ENCODE measurements around the gene SLC66A2. TPM values are rescaled to one million over a fixed set of nuclear protein-coding genes. Genes with fewer than 3 reads are reported as not detected.

The SLC66A2 gene
- total RNA-seq, 2 donors from 2014 or later: 74.9 to 88.0 TPM

GRCh38 chr18:79941473-79942119, 9.9 kb downstream of the SLC66A2 start:
- no peak for TF ChIP-seq CTCF (IDR thresholded peaks at IDR 0.05)
- peaks cover 28% of the 10 kb centered on the region for H3K4me1 ChIP-seq
- peak overlapping the region in 1 of 2 donors; percentile 59 for H3K9ac ChIP-seq (ENCODE audit: low read depth in 2 of 2, low read length in 2 of 2)

DNA sequence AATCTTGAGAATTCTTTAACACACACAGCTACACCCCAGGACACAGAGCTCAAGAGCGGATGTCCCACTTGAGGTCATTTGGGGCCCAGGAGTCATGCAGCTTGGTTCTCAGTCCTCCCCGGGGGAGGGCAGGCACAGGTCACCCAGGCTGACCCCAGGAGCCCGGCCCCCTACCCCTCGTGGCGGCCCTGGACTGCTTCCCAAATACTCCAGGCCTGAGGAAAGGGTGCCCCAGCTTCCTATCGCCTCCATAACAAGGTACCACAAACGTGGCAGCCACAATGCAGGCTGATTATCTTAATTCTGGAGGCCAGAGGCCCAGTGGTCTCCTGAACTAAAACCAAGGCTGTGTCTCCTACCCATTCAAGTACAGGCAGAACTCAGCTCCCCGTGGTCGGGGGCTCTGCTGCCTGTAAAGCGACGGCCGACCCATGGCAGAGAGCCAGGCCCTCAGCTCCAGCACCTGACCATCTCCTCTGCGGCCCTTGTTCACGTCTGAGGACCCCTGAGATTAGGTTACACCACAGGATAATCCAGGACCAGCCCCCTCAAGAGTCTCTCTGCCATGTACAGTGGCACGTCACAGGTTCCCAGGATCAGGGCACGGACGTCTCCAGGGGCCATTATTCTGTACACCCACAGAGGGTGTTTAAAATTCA, 10.5 kb downstream of the SLC66A2 start:
- Histone ChIP-seq H3K4me3 (no peak overlapping the region), H3K27ac (no peak overlapping the region), H3K9ac (ENCODE audit: low read depth in 2 of 2, low read length in 2 of 2) (peak overlapping the region in 1 of 2 donors; percentile 59), H3K27me3 (no peaks in the 10 kb centered on the region), H3K36me3 (peaks cover 4% of the 10 kb centered on the region), H3K9me3 (no peaks in the 10 kb centered on the region), H3K4me1 (peaks cover 28% of the 10 kb centered on the region)
- TF ChIP-seq CTCF (IDR thresholded peaks at IDR 0.05): no peak
- intact Hi-C loops (cut with DNase I): loop anchor here (10.0 kb wide), 2 partner anchors 94 to 204 kb away; partner anchors contain the start of gene RBFA
- peak; percentile 18 for DNase-seq

More at GRCh38 chr18:79941473-79942119, 9.9 kb downstream of the SLC66A2 start:
- peaks cover 4% of the 10 kb centered on the region for H3K36me3 ChIP-seq
- peak; percentile 16 for DNase-seq
- intact Hi-C loops (cut with DNase I): loop anchor here (10.0 kb wide), 2 partner anchors 93 to 203 kb away; partner anchors contain the start of gene RBFA
- H3K9me3 ChIP-seq: no peaks in the 10 kb centered on the region
- H3K27ac ChIP-seq: no peak overlapping the region
- H3K4me3 ChIP-seq: no peak overlapping the region
- no peaks in the 10 kb centered on the region for H3K27me3 ChIP-seq

DNA sequence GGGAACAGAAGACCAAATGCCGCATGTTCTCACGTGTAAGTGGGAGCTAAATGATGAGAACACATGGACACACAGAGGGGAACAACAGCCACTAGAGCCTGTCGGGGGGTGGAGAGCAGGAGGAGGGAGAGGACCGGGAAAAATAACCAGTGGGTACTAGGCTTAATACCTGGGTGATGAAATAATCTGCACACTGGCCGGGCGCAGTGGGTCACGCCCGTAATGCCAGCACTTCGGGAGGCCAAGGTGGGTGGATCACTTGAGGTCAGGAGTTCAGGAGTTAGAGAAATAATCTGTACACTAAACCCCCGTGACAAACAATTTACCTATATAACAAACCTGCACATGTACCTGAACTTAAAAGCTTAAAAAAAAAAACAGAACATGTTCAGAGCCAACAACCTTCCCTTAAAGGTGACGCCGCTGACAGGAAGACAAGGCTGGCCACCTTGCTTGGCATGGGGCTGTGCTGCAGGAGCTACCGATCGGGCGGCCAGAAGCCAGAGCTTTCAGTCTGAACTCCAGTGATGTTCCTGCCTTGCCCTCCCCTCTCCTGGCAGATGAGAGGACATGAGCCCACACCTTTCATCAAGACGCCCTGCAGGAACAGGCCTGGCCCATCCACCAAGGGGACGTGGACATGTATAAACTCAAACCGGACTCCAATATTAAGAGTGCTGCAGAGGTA, 11.2 kb downstream of the SLC66A2 start:
- H3K4me1 ChIP-seq: peaks cover 28% of the 10 kb centered on the region
- intact Hi-C loops (cut with DNase I): loop anchor here (10.0 kb wide), 2 partner anchors 95 to 205 kb away; partner anchors contain the start of gene RBFA
- H3K36me3 ChIP-seq: peaks cover 4% of the 10 kb centered on the region
- no peak overlapping the region for H3K9ac ChIP-seq (ENCODE audit: low read depth in 2 of 2, low read length in 2 of 2)
- no peak for TF ChIP-seq CTCF (IDR thresholded peaks at IDR 0.05)
- peak; percentile 22 for DNase-seq
- no peak overlapping the region for H3K27ac ChIP-seq
- H3K27me3 ChIP-seq: no peaks in the 10 kb centered on the region
- H3K4me3 ChIP-seq: no peak overlapping the region
- H3K9me3 ChIP-seq: no peaks in the 10 kb centered on the region

DNA sequence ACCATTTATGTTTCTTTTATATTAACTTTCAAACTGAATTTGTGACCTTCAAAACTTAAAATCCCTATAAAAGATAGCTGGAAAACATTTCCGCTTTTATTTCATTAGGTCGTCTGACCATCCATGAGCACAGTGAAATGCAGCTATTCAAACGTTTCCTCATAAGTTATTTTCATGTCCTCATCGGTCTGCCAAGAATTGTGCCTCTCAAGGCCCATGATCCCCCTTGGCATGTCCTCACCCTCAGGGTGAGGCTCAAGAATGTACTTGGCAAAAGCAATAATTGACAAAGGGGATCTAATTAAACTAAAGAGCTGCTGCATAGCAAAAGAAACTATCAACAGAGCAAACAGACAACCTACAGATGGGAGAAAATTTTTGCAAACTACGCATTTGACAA, 12.4 kb downstream of the SLC66A2 start:
- Histone ChIP-seq H3K36me3 (peaks cover 4% of the 10 kb centered on the region), H3K27ac (no peak overlapping the region), H3K4me3 (no peak overlapping the region), H3K9ac (ENCODE audit: low read depth in 2 of 2, low read length in 2 of 2) (no peak overlapping the region), H3K4me1 (peaks cover 32% of the 10 kb centered on the region), H3K9me3 (no peaks in the 10 kb centered on the region), H3K27me3 (no peaks in the 10 kb centered on the region)
- peak; percentile 26 for DNase-seq
- TF ChIP-seq CTCF (IDR thresholded peaks at IDR 0.05): no peak
- intact Hi-C loops (cut with DNase I): loop anchor here (10.0 kb wide), 1 partner anchor 46 kb away; the partner anchor contains the start of gene TXNL4A

- no peak for TF ChIP-seq CTCF (IDR thresholded peaks at IDR 0.05)
- peak overlapping the region in 1 of 2 donors; percentile 54 for H3K9ac ChIP-seq (ENCODE audit: low read depth in 2 of 2, low read length in 2 of 2)
- DNase-seq: peak; percentile 52
- intact Hi-C loops (cut with DNase I): loop anchor here (10.0 kb wide), 1 partner anchor 47 kb away; the partner anchor contains the start of gene TXNL4A
- H3K27ac ChIP-seq: no peak overlapping the region
- no peaks in the 10 kb centered on the region for H3K9me3 ChIP-seq
- H3K4me1 ChIP-seq: peaks cover 28% of the 10 kb centered on the region
- no peaks in the 10 kb centered on the region for H3K27me3 ChIP-seq
- peaks cover 4% of the 10 kb centered on the region for H3K36me3 ChIP-seq
- H3K4me3 ChIP-seq: no peak overlapping the region
Observed at GRCh38 chr18:79938196-79938595, 13.3 kb downstream of the SLC66A2 start.

Measured in colonic mucosa (tissue), 4 donors.